ACC112 (cell line): ENCODE results near the gene SGF29.
"Not testable (repeated sequence)": the region's sequence is repeated elsewhere in the genome, so short reads cannot be mapped to it uniquely, and the experiment has no call there.

Experiments
- H2AFZ ChIP-seq: fragments of 200-600 bp; sonication (generic); one replicate; pipeline ENCODE4 v1.6.0; 2017; ENCODE audit warnings: antibody characterized with exemption, low read length; ENCODE audit not compliant: unreplicated experiment
- H3K27ac ChIP-seq: fragments of 200-600 bp; sonication (generic); 2 replicates; pipeline ENCODE4 v1.5.1; 2014; ENCODE audit warnings: low read depth, mild to moderate bottlenecking, antibody characterized with exemption, low read length, moderate library complexity
- H3K27me3 ChIP-seq: fragments of 200-600 bp; sonication (generic); 2 replicates; pipeline ENCODE4 v1.6.1; 2014; ENCODE audit warnings: mild to moderate bottlenecking, antibody characterized with exemption, low read length, moderate library complexity, mixed read lengths; ENCODE audit not compliant: insufficient read depth
- H3K36me3 ChIP-seq: fragments of 200-600 bp; sonication (generic); 2 replicates; pipeline ENCODE4 v1.6.1; 2016; ENCODE audit warnings: mild to moderate bottlenecking, antibody characterized with exemption, low read length, moderate library complexity, mixed read lengths; ENCODE audit not compliant: insufficient read depth
- H3K4me1 ChIP-seq: fragments of 200-600 bp; sonication (generic); one replicate; pipeline ENCODE4 v1.6.1; 2016; ENCODE audit warnings: low read length, mixed read lengths; ENCODE audit not compliant: insufficient read depth, unreplicated experiment, control insufficient read depth
- H3K4me3 ChIP-seq: fragments of 200-600 bp; sonication (generic); 2 replicates; pipeline ENCODE4 v1.5.1; 2014; ENCODE audit warnings: mild to moderate bottlenecking, low read depth, low read length
- H3K79me2 ChIP-seq: fragments of 200-600 bp; sonication (generic); one replicate; pipeline ENCODE4 v1.6.0; 2016; ENCODE audit warnings: low read length; ENCODE audit not compliant: control insufficient read depth, unreplicated experiment, insufficient read depth

Gene SGF29

DNA sequence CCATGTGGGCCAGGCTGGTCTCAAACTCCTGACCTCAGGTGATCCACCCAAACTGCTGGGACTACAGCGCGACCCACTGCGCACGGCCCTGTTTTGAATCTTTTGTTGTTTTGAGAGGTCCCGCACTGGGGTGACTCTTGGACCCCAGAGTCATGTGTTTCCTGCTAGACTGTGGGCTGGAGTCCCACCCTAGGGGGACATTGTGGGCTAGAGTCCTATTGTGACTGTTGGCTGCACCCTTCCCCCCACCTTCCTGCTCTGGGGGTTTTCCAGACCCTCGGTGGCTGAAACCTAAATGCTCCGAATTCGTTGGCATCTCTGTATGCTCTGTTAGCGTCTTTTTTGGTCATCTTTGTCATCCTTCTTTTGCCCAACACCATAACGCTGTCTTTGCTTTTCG, 30.9 kb upstream of the SGF29 start:
- Histone ChIP-seq H2AFZ (no peak overlapping the region), H3K79me2 (no peaks in the 10 kb centered on the region), H3K4me3 (no peak overlapping the region), H3K36me3 (no peaks in the 10 kb centered on the region), H3K4me1 (no peaks in the 10 kb centered on the region), H3K27me3 (no peaks in the 10 kb centered on the region), H3K27ac (no peak overlapping the region)

DNA sequence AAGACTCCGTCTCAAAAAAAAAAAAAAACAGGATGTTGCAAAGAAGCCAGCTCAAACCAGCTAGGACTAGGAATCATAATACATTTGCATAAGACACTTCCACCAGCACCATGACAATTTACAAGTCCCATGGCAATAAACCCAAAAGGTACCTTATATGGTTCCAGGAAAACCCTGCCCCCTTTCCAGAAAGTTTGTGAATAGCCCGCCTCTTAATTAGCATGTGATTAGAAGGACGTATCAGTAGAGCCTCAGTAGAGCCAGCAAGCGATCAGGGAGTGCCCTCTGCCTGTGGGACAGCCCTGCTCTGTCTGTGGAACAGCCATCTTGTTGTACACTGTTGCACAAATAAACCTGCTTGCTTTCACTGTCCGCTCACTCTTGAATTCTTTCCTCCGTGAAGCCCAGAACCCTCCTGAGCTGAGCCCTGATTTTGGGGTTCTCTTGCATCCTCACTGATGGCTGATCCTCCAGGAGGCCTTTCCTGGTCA, 29.0 kb upstream of the SGF29 start:
- Histone ChIP-seq H3K27ac (no peak overlapping the region), H3K79me2 (no peaks in the 10 kb centered on the region), H2AFZ (no peak overlapping the region), H3K4me3 (no peak overlapping the region), H3K36me3 (no peaks in the 10 kb centered on the region), H3K27me3 (no peaks in the 10 kb centered on the region), H3K4me1 (no peaks in the 10 kb centered on the region)

DNA sequence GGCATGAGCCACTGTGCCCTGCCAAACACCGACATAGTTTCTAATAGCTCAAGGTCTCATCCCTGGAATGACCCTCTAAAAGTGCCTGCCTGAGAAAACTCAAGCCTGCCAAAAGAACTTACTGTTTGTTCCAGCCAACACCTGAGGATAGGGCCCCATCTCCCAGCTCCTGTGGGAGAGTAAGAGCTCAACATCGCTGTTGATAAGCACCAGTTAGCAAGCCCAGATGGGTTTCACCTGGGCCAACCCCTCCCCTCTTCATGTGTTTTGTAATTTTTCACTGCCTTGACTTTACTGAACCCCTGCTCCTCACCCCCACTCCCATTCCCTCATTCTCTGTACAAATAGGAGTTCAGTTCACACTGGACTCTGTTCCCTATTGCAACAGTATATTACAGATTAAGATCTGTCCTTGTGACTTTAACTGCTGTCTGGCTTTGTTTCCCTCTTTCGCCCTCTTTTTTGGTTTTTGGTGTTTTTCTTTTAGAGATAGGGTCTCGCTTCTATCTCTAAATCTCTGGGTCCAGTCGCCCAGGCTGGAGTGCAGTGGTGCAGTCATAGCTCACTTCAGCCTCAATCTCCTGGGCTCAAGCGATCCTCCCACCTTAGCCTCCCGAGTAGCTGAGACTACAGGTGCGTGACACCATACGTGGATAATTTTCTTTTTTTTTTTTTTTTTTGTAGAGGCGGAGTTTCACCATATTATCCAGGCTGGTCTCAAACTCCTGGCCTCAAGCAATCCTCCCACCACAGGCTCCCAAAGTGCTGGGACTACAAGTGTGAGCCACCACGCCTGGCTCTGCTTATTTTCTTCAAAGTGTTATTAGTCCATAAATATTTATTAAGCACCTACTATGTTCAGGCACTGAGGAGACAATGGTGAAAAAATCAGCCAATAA, 27.3 kb upstream of the SGF29 start:
- Histone ChIP-seq H3K79me2 (no peaks in the 10 kb centered on the region), H3K36me3 (no peaks in the 10 kb centered on the region), H3K4me1 (no peaks in the 10 kb centered on the region), H3K4me3 (no peak overlapping the region), H2AFZ (no peak overlapping the region), H3K27ac (no peak overlapping the region), H3K27me3 (no peaks in the 10 kb centered on the region)

DNA sequence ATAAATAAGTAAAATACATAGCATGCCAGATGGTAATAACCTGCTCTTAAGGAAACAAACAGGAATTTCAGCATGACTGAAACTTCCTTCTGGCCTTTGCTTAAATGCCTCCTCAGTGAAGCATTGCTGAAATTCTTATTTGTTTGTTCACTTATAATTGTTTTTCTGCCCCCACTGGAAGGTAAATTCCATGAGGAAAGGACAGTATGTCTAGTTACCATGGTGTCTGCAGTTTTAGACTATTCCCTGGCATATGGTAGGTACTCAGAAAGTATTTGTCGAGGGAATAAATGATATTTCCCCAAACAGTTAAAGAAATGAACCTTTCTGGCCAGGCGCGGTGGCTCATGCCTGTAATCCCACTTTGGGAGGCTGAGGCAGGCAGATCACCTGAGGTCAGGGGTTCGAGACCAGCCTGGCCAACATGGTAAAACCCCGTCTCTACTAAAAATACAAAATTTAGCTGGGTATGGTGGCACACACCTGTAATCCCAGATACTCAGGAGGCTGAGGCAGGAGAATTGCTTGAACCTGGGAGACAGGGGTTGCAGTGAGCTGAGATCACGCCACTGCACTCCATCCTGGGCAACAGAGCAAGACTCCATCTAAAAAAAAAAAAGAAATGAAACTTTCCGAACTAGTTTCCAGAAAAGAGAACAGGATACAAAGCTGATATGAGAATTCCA, 26.5 kb upstream of the SGF29 start:
- H3K79me2 ChIP-seq, H3K4me1 ChIP-seq, H3K36me3 ChIP-seq, H2AFZ ChIP-seq, H3K27ac ChIP-seq, H3K4me3 ChIP-seq, H3K27me3 ChIP-seq: not testable (repeated sequence)

DNA sequence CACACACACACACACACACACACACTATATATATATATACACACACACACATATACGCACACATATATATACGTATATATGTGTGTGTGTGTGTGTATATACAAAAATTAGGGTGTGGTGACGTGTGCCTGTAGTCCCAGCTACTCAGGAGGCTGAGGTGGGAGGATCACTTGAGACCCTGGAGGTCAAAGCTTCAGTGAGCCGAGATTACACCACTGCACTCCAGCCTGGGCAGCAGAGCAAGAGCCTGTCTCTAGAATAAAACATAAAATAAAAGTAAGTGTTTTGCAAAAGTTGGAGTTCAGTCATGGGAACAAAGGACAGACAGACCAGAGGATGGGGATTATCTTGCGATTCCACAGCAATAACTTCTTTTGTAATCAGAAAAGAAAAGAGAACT, 25.7 kb upstream of the SGF29 start:
- no peaks in the 10 kb centered on the region for H3K36me3 ChIP-seq
- no peak overlapping the region for H3K4me3 ChIP-seq
- no peak overlapping the region for H2AFZ ChIP-seq
- H3K27ac ChIP-seq = no peak overlapping the region
- no peaks in the 10 kb centered on the region for H3K27me3 ChIP-seq
- no peaks in the 10 kb centered on the region for H3K79me2 ChIP-seq
- no peaks in the 10 kb centered on the region for H3K4me1 ChIP-seq

DNA sequence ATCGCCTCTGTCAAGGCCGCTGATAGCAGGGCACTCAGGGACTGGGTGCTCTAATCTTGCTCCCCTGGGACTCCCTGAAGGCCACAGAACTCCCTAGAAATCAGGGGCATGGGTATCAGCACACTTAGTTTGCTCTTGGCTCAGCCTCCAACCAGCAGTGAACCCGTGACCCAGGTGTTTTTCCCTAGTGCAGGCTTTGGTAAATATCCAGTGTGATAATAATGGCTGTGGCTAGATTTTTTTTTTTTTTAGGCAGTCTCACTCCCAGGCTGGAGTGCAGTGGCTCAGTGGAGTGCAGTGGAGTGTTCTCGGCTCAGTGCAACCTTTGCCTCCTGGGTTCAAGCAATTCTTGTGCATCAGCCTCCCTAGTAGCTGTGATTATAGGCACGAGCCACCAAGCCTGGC, 25.3 kb upstream of the SGF29 start:
- Histone ChIP-seq H3K27ac (no peak overlapping the region), H3K36me3 (no peaks in the 10 kb centered on the region), H3K27me3 (no peaks in the 10 kb centered on the region), H2AFZ (no peak overlapping the region), H3K79me2 (no peaks in the 10 kb centered on the region), H3K4me1 (no peaks in the 10 kb centered on the region), H3K4me3 (no peak overlapping the region)

DNA sequence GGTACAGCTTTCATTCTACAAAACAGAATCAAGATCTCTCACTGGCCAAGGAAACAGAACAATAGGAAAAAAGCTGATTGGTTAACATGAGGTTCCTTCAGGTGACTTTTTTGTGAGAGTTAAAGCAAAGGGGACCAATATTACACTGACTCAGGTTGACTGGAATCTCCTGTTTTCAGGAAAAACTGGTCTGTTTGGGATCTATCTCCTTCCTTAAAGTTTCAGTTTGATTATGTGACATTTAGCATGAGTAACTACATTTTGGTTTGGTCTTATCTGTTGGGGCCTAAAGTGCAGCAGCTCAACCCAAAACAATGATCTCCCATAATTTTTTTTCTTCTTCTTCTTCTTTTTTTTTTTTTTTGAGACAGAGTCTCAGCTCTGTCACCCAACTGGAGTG, 24.6 kb upstream of the SGF29 start:
- no peak overlapping the region for H3K27ac ChIP-seq
- no peak overlapping the region for H3K4me3 ChIP-seq
- H3K79me2 ChIP-seq = no peaks in the 10 kb centered on the region

DNA sequence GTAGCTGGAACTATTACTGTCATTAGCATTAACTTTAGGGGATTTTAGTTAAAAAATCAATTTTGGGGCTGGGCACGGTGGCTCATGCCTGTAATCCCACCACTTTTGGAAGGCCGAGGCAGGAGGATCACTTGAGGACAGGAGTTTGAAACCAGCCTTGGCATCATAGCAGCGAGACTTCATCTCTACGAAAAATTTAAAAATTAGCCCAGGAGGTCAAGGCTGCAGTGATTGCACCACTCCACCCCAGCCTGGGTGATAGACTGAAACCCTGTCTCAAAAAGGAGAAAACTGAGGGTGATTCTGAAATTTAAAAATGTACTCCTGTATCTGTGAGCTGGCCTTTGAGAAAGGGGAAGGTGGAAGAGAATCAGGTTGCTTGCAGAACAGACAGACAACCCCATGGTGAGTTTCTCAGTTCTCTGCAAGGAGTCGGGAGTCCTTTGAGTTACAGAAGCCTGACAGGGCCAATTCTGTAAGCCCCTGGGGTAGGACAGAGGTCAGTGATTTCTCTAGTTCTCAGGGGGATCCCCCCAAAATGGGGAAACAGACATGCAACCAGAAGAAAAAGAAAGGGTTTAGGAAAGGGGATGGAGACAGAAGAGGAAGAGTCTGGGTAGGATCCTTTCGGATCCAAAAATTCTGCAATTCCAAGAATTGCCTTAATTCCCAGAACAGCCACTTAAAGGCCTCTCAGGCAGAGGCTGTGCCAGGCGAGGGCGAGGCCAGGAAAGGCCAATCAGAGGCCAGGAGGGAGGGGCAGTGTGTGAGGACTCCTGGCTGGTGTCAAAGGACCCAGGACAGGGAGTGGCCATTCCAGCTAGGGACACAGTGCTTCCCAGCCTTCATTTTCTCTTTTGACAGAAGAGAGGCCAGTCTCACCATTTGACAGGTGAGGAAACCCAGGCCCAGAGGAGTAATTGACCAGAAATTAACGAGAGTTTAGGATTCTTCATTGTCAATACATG, 21.7 kb upstream of the SGF29 start:
- H3K27me3 ChIP-seq = no peaks in the 10 kb centered on the region
- peaks cover 5% of the 10 kb centered on the region; the same call in 1 of the 2 replicates for H3K36me3 ChIP-seq
- no peak overlapping the region for H3K27ac ChIP-seq
- H3K4me3 ChIP-seq = no peak overlapping the region
- no peak overlapping the region for H2AFZ ChIP-seq
- peaks cover 2% of the 10 kb centered on the region for H3K79me2 ChIP-seq
- peaks cover 2% of the 10 kb centered on the region for H3K4me1 ChIP-seq

More for the DNA sequence above, 24.6 kb upstream of the SGF29 start:
- Histone ChIP-seq H3K4me1 (no peaks in the 10 kb centered on the region), H3K27me3 (no peaks in the 10 kb centered on the region), H3K36me3 (no peaks in the 10 kb centered on the region), H2AFZ (no peak overlapping the region)

DNA sequence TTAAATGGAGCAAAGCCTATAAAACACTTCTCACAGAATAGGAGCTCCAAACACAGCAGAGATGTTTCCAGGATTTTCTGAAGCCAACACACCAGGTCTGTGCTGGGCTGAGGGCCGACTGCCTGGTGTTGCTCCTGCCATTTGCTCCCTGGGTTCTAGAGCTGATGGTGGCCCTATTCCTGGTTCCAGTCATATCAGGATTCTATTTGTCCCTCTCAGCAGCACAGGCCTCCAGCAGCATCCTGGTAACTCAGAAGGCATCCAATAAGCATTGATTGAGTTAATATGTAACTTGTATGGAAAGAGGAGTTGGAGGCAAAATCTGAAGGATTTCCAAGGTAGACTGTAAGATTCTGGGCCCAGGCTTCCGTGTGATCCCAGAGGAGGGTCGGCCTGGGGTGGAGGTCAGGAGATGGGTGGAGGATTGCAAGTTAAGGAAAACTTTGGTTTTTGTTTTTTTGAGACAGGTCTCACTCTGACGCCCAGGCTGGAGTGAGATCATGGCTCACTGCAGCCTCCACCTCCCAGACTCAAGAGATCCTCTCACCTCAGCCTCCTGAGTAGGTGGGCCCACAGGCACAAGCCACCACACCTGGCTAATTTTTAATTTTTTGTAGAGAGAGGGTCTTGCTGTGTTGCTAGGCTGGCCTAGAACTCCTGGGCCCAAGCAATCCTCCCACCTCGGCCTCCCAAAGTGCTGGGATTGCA, 20.6 kb upstream of the SGF29 start:
- Histone ChIP-seq H3K79me2 (peaks cover 12% of the 10 kb centered on the region), H3K4me3 (no peak overlapping the region), H3K27me3 (no peaks in the 10 kb centered on the region), H2AFZ (no peak overlapping the region), H3K36me3 (peaks cover 5% of the 10 kb centered on the region; the same call in 1 of the 2 replicates), H3K4me1 (peaks cover 11% of the 10 kb centered on the region), H3K27ac (no peak overlapping the region)
